WTC11 (cell line): Measurements from ENCODE around the gene ERBB4. TPM values are rescaled to one million over a fixed set of nuclear protein-coding genes. Genes with fewer than 3 reads are reported as not detected.

ENCODE experiments used
- ATAC-seq: fragments of 200-7000 bp; cut with Tn5 transposase; 2 replicates; pipeline ENCODE4 v1.10.0; 2021; ENCODE audit warnings: mild to moderate bottlenecking, moderate library complexity
- CTCF ChIA-PET: fragments of 300-600 bp; sonication (Branson Sonifier 250); formaldehyde crosslinking; loops from one replicate; lab custom pipeline; 2021; ENCODE audit warnings: antibody characterized with exemption; lab: Charles Lee
- POLR2A ChIA-PET: fragments of 350-600 bp; sonication (Branson Sonifier 250); formaldehyde crosslinking; loops from one replicate; lab custom pipeline; 2021; ENCODE audit warnings: antibody characterized with exemption; lab: Charles Lee
- DNase-seq: peaks from one replicate; pipeline ENCODE4 v3.0.0; 2021; ENCODE audit warnings: low spot score
- H3K27ac Mint-ChIP-seq: 2 replicates; pipeline ENCODE4 v1.8.0; 2021; ENCODE audit warnings: mixed read lengths
- H3K27me3 Mint-ChIP-seq: 2 replicates; pipeline ENCODE4 v1.8.0; 2021; ENCODE audit warnings: low read depth, mild to moderate bottlenecking, moderate library complexity, mixed read lengths
- H3K36me3 Mint-ChIP-seq: 2 replicates; pipeline ENCODE4 v1.8.0; 2021; ENCODE audit warnings: mixed read lengths
- H3K4me1 Mint-ChIP-seq: 2 replicates; pipeline ENCODE4 v1.8.0; 2022; ENCODE audit warnings: mixed read lengths
- H3K4me3 Mint-ChIP-seq: 2 replicates; pipeline ENCODE4 v1.8.0; 2021; ENCODE audit warnings: mild to moderate bottlenecking, moderate library complexity, mixed read lengths
- H3K9me3 Mint-ChIP-seq: 2 replicates; pipeline ENCODE4 v1.8.0; 2021; ENCODE audit warnings: mixed read lengths
- AFF4 ChIP-seq: sonication (generic); formaldehyde crosslinking; IDR thresholded peaks from 2 replicates; pipeline ENCODE4 v1.8.1; 2023; ENCODE audit warnings: mild to moderate bottlenecking, missing genetic modification reagents, borderline replicate concordance
- CREB1 ChIP-seq: sonication (generic); formaldehyde crosslinking; IDR thresholded peaks from 2 replicates; pipeline ENCODE4 v1.8.0; 2023; ENCODE audit warnings: mild to moderate bottlenecking, missing genetic modification reagents
- ESRRA ChIP-seq: sonication (generic); formaldehyde crosslinking; IDR thresholded peaks from 2 replicates; pipeline ENCODE4 v1.8.1; 2022; ENCODE audit warnings: mild to moderate bottlenecking, missing genetic modification reagents, borderline replicate concordance
- FOXJ3 ChIP-seq: sonication (generic); formaldehyde crosslinking; IDR thresholded peaks from 2 replicates; pipeline ENCODE4 v1.9.0; 2021; ENCODE audit warnings: missing genetic modification reagents, mild to moderate bottlenecking, borderline replicate concordance
- FOXP4 ChIP-seq: sonication (generic); formaldehyde crosslinking; IDR thresholded peaks from 2 replicates; pipeline ENCODE4 v1.8.0; 2022; ENCODE audit warnings: mild to moderate bottlenecking, missing genetic modification reagents
- MXD4 ChIP-seq: fragments of 250-450 bp; sonication (Bioruptor Pico); IDR thresholded peaks from 2 replicates; pipeline ENCODE4 v1.8.0; 2021; ENCODE audit warnings: mild to moderate bottlenecking, moderate library complexity, borderline replicate concordance
- RORB ChIP-seq: fragments of 250-450 bp; sonication (Bioruptor Pico); IDR thresholded peaks from 2 replicates; pipeline ENCODE4 v1.9.0; 2021; ENCODE audit warnings: mild to moderate bottlenecking
- SP1 ChIP-seq: sonication (generic); formaldehyde crosslinking; conservative IDR thresholded peaks from 2 replicates; pipeline ENCODE4 v1.8.1; 2022; ENCODE audit warnings: missing genetic modification reagents
- TEAD4 ChIP-seq: sonication (generic); formaldehyde crosslinking; IDR thresholded peaks from 2 replicates; pipeline ENCODE4 v1.8.0; 2022; ENCODE audit warnings: mild to moderate bottlenecking, missing genetic modification reagents
- TP53 ChIP-seq: sonication (generic); formaldehyde crosslinking; IDR thresholded peaks from 2 replicates; pipeline ENCODE4 v1.8.1; 2023; ENCODE audit warnings: mild to moderate bottlenecking, missing genetic modification reagents
- ZBTB43 ChIP-seq: sonication (generic); formaldehyde crosslinking; IDR thresholded peaks from 2 replicates; pipeline ENCODE4 v1.8.1; 2023; ENCODE audit warnings: mild to moderate bottlenecking, missing genetic modification reagents
- ZNF232 ChIP-seq: sonication (generic); formaldehyde crosslinking; IDR thresholded peaks from 2 replicates; pipeline ENCODE4 v1.8.0; 2022; ENCODE audit warnings: mild to moderate bottlenecking, missing genetic modification reagents
- ZNF263 ChIP-seq: sonication (generic); formaldehyde crosslinking; IDR thresholded peaks from 2 replicates; pipeline ENCODE4 v1.8.1; 2022; ENCODE audit warnings: low read depth, mild to moderate bottlenecking, moderate library complexity, missing genetic modification reagents
- ZSCAN18 ChIP-seq: fragments of 250-450 bp; sonication (Bioruptor Pico); IDR thresholded peaks from 2 replicates; pipeline ENCODE4 v2.1.2; 2022; ENCODE audit warnings: mild to moderate bottlenecking, moderate library complexity
- total RNA-seq: library from RNA; stranded (reverse); gene quantifications from 3 replicates; pipeline ENCODE4 v1.2.3, GENCODE V29; 2021
- TF ChIP-seq, protein P1 (sequence below): sonication (generic); formaldehyde crosslinking; IDR thresholded peaks from 2 replicates; pipeline ENCODE4 v1.8.1; 2022; ENCODE audit warnings: mild to moderate bottlenecking, moderate library complexity, missing genetic modification reagents
- TF ChIP-seq, protein P2 (sequence below): sonication (generic); formaldehyde crosslinking; IDR thresholded peaks from 2 replicates; pipeline ENCODE4 v1.8.0; 2022; ENCODE audit warnings: mild to moderate bottlenecking, missing genetic modification reagents
- TF ChIP-seq, protein P3 (sequence below): fragments of 250-450 bp; sonication (Bioruptor Pico); IDR thresholded peaks from 2 replicates; pipeline ENCODE4 v1.9.0; 2021; ENCODE audit warnings: mild to moderate bottlenecking
- TF ChIP-seq, protein P4 (sequence below): sonication (generic); formaldehyde crosslinking; IDR thresholded peaks from 2 replicates; pipeline ENCODE4 v1.8.1; 2022; ENCODE audit warnings: mild to moderate bottlenecking, missing genetic modification reagents, moderate library complexity, borderline replicate concordance

The ERBB4 gene
- total RNA-seq, 1 experiment from 2014 or later, result 1.6 TPM

- no peak for ATAC-seq
- CTCF ChIA-PET, result no interaction called here
- TF ChIP-seq RORB (no peak), ESRRA (no peak), ZBTB43 (CRISPR knock-in tag) (no peak), SP1 (no peak)
- TF ChIP-seq, all 79 proteins: peak for 0
- DNase-seq, result no peak
- Mint-ChIP-seq H3K27ac (no peak overlapping the region), H3K9me3 (no peaks in the 10 kb centered on the region), H3K4me3 (no peak overlapping the region), H3K27me3 (no peaks in the 10 kb centered on the region), H3K4me1 (peaks cover 16% of the 10 kb centered on the region), H3K36me3 (no peaks in the 10 kb centered on the region)
- POLR2A ChIA-PET, result no interaction called here
Measured at GRCh38 chr2:211845338-211846035, 693.1 kb downstream of the ERBB4 start.

GRCh38 chr2:211837706-211838105 is 700.9 kb downstream of the ERBB4 start:
- Mint-ChIP-seq H3K4me3 (no peak overlapping the region), H3K9me3 (no peaks in the 10 kb centered on the region), H3K36me3 (no peaks in the 10 kb centered on the region), H3K4me1 (peaks cover 10% of the 10 kb centered on the region), H3K27me3 (no peaks in the 10 kb centered on the region), H3K27ac (no peak overlapping the region)
- ChIA-PET POLR2A (no interaction called here), CTCF (no interaction called here)
- ATAC-seq, result no peak
- DNase-seq, result no peak
- TF ChIP-seq, protein P1, sequence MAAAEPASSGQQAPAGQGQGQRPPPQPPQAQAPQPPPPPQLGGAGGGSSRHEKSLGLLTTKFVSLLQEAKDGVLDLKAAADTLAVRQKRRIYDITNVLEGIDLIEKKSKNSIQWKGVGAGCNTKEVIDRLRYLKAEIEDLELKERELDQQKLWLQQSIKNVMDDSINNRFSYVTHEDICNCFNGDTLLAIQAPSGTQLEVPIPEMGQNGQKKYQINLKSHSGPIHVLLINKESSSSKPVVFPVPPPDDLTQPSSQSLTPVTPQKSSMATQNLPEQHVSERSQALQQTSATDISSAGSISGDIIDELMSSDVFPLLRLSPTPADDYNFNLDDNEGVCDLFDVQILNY (CRISPR knock-in tag), result no peak
- TF ChIP-seq TP53 (CRISPR knock-in tag), result no peak
- no peak for TF ChIP-seq SP1
- TF ChIP-seq CREB1 (CRISPR knock-in tag), result no peak
- TF ChIP-seq TEAD4 (CRISPR knock-in tag), result no peak
- no peak for TF ChIP-seq ZSCAN18 (CRISPR knock-in tag)
- TF ChIP-seq, protein P2, sequence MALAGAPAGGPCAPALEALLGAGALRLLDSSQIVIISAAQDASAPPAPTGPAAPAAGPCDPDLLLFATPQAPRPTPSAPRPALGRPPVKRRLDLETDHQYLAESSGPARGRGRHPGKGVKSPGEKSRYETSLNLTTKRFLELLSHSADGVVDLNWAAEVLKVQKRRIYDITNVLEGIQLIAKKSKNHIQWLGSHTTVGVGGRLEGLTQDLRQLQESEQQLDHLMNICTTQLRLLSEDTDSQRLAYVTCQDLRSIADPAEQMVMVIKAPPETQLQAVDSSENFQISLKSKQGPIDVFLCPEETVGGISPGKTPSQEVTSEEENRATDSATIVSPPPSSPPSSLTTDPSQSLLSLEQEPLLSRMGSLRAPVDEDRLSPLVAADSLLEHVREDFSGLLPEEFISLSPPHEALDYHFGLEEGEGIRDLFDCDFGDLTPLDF (CRISPR knock-in tag), result no peak
- TF ChIP-seq FOXP4 (CRISPR knock-in tag), result no peak
- TF ChIP-seq, protein P3, sequence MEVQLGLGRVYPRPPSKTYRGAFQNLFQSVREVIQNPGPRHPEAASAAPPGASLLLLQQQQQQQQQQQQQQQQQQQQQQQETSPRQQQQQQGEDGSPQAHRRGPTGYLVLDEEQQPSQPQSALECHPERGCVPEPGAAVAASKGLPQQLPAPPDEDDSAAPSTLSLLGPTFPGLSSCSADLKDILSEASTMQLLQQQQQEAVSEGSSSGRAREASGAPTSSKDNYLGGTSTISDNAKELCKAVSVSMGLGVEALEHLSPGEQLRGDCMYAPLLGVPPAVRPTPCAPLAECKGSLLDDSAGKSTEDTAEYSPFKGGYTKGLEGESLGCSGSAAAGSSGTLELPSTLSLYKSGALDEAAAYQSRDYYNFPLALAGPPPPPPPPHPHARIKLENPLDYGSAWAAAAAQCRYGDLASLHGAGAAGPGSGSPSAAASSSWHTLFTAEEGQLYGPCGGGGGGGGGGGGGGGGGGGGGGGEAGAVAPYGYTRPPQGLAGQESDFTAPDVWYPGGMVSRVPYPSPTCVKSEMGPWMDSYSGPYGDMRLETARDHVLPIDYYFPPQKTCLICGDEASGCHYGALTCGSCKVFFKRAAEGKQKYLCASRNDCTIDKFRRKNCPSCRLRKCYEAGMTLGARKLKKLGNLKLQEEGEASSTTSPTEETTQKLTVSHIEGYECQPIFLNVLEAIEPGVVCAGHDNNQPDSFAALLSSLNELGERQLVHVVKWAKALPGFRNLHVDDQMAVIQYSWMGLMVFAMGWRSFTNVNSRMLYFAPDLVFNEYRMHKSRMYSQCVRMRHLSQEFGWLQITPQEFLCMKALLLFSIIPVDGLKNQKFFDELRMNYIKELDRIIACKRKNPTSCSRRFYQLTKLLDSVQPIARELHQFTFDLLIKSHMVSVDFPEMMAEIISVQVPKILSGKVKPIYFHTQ (CRISPR knock-in tag), result no peak
- TF ChIP-seq ZNF263 (CRISPR knock-in tag), result no peak
- no peak for TF ChIP-seq ZNF232 (CRISPR knock-in tag)
- TF ChIP-seq, protein P4, sequence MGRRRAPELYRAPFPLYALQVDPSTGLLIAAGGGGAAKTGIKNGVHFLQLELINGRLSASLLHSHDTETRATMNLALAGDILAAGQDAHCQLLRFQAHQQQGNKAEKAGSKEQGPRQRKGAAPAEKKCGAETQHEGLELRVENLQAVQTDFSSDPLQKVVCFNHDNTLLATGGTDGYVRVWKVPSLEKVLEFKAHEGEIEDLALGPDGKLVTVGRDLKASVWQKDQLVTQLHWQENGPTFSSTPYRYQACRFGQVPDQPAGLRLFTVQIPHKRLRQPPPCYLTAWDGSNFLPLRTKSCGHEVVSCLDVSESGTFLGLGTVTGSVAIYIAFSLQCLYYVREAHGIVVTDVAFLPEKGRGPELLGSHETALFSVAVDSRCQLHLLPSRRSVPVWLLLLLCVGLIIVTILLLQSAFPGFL (CRISPR knock-in tag), result no peak
- no peak for TF ChIP-seq ZBTB43 (CRISPR knock-in tag)
- no peak for TF ChIP-seq FOXJ3 (CRISPR knock-in tag)
- TF ChIP-seq AFF4, result no peak
- no peak for TF ChIP-seq MXD4
